ENCODE data around the gene PLB1.

The PLB1 gene

GRCh38 chr2:28568036-28568435 lies 72.2 kb downstream of the PLB1 start:
- DNase-seq, result no peak

- DNase-seq, result no peak
Measured at GRCh38 chr2:28568533-28568932, 72.7 kb downstream of the PLB1 start.

- DNase-seq, result no peak
Measured at GRCh38 chr2:28570431-28570830, 74.6 kb downstream of the PLB1 start.

- DNase-seq, result no peak
Measured at GRCh38 chr2:28576714-28577113, 80.9 kb downstream of the PLB1 start.

- no peak for DNase-seq
Measured at GRCh38 chr2:28577791-28578680, 82.2 kb downstream of the PLB1 start.

- DNase-seq, result no peak
Measured at GRCh38 chr2:28578774-28579173, 82.9 kb downstream of the PLB1 start.

GRCh38 chr2:28579606-28580005 lies 83.7 kb downstream of the PLB1 start:
- no peak for DNase-seq

GRCh38 chr2:28580078-28580477 lies 84.2 kb downstream of the PLB1 start:
- DNase-seq, result no peak

- no peak for DNase-seq
Measured at GRCh38 chr2:28581312-28581711, 85.5 kb downstream of the PLB1 start.

- no peak for DNase-seq
Measured at GRCh38 chr2:28582152-28582551, 86.3 kb downstream of the PLB1 start.

- DNase-seq, result no peak
Measured at GRCh38 chr2:28582595-28582994, 86.7 kb downstream of the PLB1 start.

GRCh38 chr2:28583899-28584553 lies 88.2 kb downstream of the PLB1 start:
- DNase-seq, result peak; percentile 73 to 77

- DNase-seq, result peak; percentile 33 to 48
Measured at GRCh38 chr2:28586867-28587266, 91.0 kb downstream of the PLB1 start.

- DNase-seq, result no peak
Measured at GRCh38 chr2:28587526-28588291, 91.8 kb downstream of the PLB1 start.

GRCh38 chr2:28588292-28588670 lies 92.4 kb downstream of the PLB1 start:
- DNase-seq, result peak in 1 of 2 donors; percentile 15

GRCh38 chr2:28589746-28590463 lies 94.0 kb downstream of the PLB1 start:
- DNase-seq, result no peak

GRCh38 chr2:28590496-28591301 lies 94.8 kb downstream of the PLB1 start:
- DNase-seq, result no peak

GRCh38 chr2:28591711-28592335 lies 96.0 kb downstream of the PLB1 start:
- no peak for DNase-seq

- DNase-seq, result no peak
Measured at GRCh38 chr2:28592481-28592880, 96.6 kb downstream of the PLB1 start.

GRCh38 chr2:28593160-28593755 lies 97.4 kb downstream of the PLB1 start:
- no peak for DNase-seq

- no peak for DNase-seq
Measured at GRCh38 chr2:28594000-28594331, 98.1 kb downstream of the PLB1 start.
